Measurements from ENCODE around the gene ANTKMT. TPM values are rescaled to one million over a fixed set of nuclear protein-coding genes. Genes with fewer than 3 reads are reported as not detected.
A peak's percentile ranks its signal among the peaks of the same experiment; 100 is the strongest.

ANTKMT gene
- total RNA-seq, 1 donor from 2014 or later: 27.5 TPM

- Mint-ChIP-seq H3K4me3 (no peak overlapping the region), H3K27me3 (ENCODE audit: low read depth) (peaks cover 83% of the 10 kb centered on the region), H3K36me3 (no peaks in the 10 kb centered on the region), H3K4me1 (no peaks in the 10 kb centered on the region), H3K9me3 (no peaks in the 10 kb centered on the region), H3K27ac (no peak overlapping the region)
- TF ChIP-seq CTCF (IDR thresholded peaks at IDR 0.05; ENCODE audit: unreplicated experiment): no peak
- DNase-seq (ENCODE audit: low spot score in 2 of 2, unreplicated experiment in 2 of 2): no peak
Observed at GRCh38 chr16:704552-705380, 16.2 kb upstream of the ANTKMT start.

GRCh38 chr16:705431-706188 is 15.3 kb upstream of the ANTKMT start, which contains the start of gene FBXL16:
Gene FBXL16, minus strand, starts transcription at chr16:705801. Its CDS starts 8,396 bp downstream, at chr16:697405.
- TF ChIP-seq CTCF (IDR thresholded peaks at IDR 0.05; ENCODE audit: unreplicated experiment): no peak
- Mint-ChIP-seq H3K36me3 (no peaks in the 10 kb centered on the region), H3K27me3 (ENCODE audit: low read depth) (peaks cover 86% of the 10 kb centered on the region), H3K9me3 (no peaks in the 10 kb centered on the region), H3K27ac (no peak within 1 kb of the TSS), H3K4me3 (peak within 1 kb of the TSS; percentile 22), H3K4me1 (no peaks in the 10 kb centered on the region)
- no peak for DNase-seq (ENCODE audit: low spot score in 2 of 2, unreplicated experiment in 2 of 2)

GRCh38 chr16:706189-707061 is 14.5 kb upstream of the ANTKMT start:
- Mint-ChIP-seq H3K4me1 (no peaks in the 10 kb centered on the region), H3K27me3 (ENCODE audit: low read depth) (peaks cover 82% of the 10 kb centered on the region), H3K27ac (no peak overlapping the region), H3K9me3 (no peaks in the 10 kb centered on the region), H3K4me3 (peak overlapping the region; percentile 22), H3K36me3 (no peaks in the 10 kb centered on the region)
- DNase-seq (ENCODE audit: low spot score in 2 of 2, unreplicated experiment in 2 of 2): no peak
- no peak for TF ChIP-seq CTCF (IDR thresholded peaks at IDR 0.05; ENCODE audit: unreplicated experiment)

GRCh38 chr16:707062-707538 is 13.8 kb upstream of the ANTKMT start:
- Mint-ChIP-seq H3K36me3 (no peaks in the 10 kb centered on the region), H3K27ac (no peak overlapping the region), H3K4me3 (no peak overlapping the region), H3K9me3 (no peaks in the 10 kb centered on the region), H3K27me3 (ENCODE audit: low read depth) (peaks cover 80% of the 10 kb centered on the region), H3K4me1 (no peaks in the 10 kb centered on the region)
- TF ChIP-seq CTCF (IDR thresholded peaks at IDR 0.05; ENCODE audit: unreplicated experiment): no peak
- no peak for DNase-seq (ENCODE audit: low spot score in 2 of 2, unreplicated experiment in 2 of 2)

- no peak overlapping the region for H3K27ac Mint-ChIP-seq
- H3K4me3 Mint-ChIP-seq: no peak overlapping the region
- peaks cover 78% of the 10 kb centered on the region for H3K27me3 Mint-ChIP-seq (ENCODE audit: low read depth)
- no peak for DNase-seq (ENCODE audit: low spot score in 2 of 2, unreplicated experiment in 2 of 2)
- H3K9me3 Mint-ChIP-seq: no peaks in the 10 kb centered on the region
- H3K36me3 Mint-ChIP-seq: no peaks in the 10 kb centered on the region
- H3K4me1 Mint-ChIP-seq: no peaks in the 10 kb centered on the region
- no peak for TF ChIP-seq CTCF (IDR thresholded peaks at IDR 0.05; ENCODE audit: unreplicated experiment)
Observed at GRCh38 chr16:708019-708418, 12.9 kb upstream of the ANTKMT start.

All from mesothelial cell of epicardium (in vitro differentiated cells).